NCI-H1092 (cell line): ENCODE results near the gene WFIKKN1.
A peak's percentile ranks its signal among the peaks of the same experiment; 100 is the strongest.
"Not testable (repeated sequence)": the region's sequence is repeated elsewhere in the genome, so short reads cannot be mapped to it uniquely, and the experiment has no call there.

Experiments used
- DNase-seq: peaks from one replicate; lab custom pipeline; 2025; lab: John Stamatoyannopoulos, UW

WFIKKN1 gene

GRCh38 chr16:595094-595528 is 35.7 kb upstream of the WFIKKN1 start:
- no peak for DNase-seq

GRCh38 chr16:595942-596735 is 34.6 kb upstream of the WFIKKN1 start:
- DNase-seq, result no peak

- DNase-seq, result no peak
Measured at GRCh38 chr16:596736-597060, 34.1 kb upstream of the WFIKKN1 start.

GRCh38 chr16:597655-598054 is 33.1 kb upstream of the WFIKKN1 start:
- DNase-seq, result not testable (repeated sequence)

GRCh38 chr16:598823-599739 is 31.7 kb upstream of the WFIKKN1 start:
- no peak for DNase-seq

- DNase-seq, result no peak
Measured at GRCh38 chr16:600781-601180, 30.0 kb upstream of the WFIKKN1 start.

- no peak for DNase-seq
Measured at GRCh38 chr16:603933-604332, 26.9 kb upstream of the WFIKKN1 start.

GRCh38 chr16:606656-607307 is 24.0 kb upstream of the WFIKKN1 start:
- no peak for DNase-seq

- DNase-seq, result no peak
Measured at GRCh38 chr16:608019-608418, 22.8 kb upstream of the WFIKKN1 start.

- no peak for DNase-seq
Measured at GRCh38 chr16:609316-609715, 21.5 kb upstream of the WFIKKN1 start.

- no peak for DNase-seq
Measured at GRCh38 chr16:609984-610383, 20.8 kb upstream of the WFIKKN1 start.

GRCh38 chr16:610513-611381 is 20.0 kb upstream of the WFIKKN1 start:
- no peak for DNase-seq

- no peak for DNase-seq
Measured at GRCh38 chr16:615122-615521, 15.7 kb upstream of the WFIKKN1 start.

- DNase-seq, result no peak
Measured at GRCh38 chr16:616733-617586, 13.8 kb upstream of the WFIKKN1 start.

- no peak for DNase-seq
Measured at GRCh38 chr16:617855-618254, 12.9 kb upstream of the WFIKKN1 start.

GRCh38 chr16:619476-620100 is 11.2 kb upstream of the WFIKKN1 start:
- DNase-seq, result no peak

- DNase-seq, result no peak
Measured at GRCh38 chr16:620700-621525, 9.9 kb upstream of the WFIKKN1 start.

- peak; percentile 40 for DNase-seq
Measured at GRCh38 chr16:621526-622105, 9.2 kb upstream of the WFIKKN1 start.

- no peak for DNase-seq
Measured at GRCh38 chr16:622920-623280, 7.9 kb upstream of the WFIKKN1 start.
